HEK293 (cell line): ENCODE data around the gene CRTAC1.

ENCODE experiments used
- CTCF ChIA-PET: fragments of 350-600 bp; formaldehyde crosslinking; extraction: SDS; loops from one replicate; lab custom pipeline; 2021; ENCODE audit warnings: antibody characterized with exemption; lab: Yijun Ruan, JAX
- POLR2A ChIA-PET: fragments of 300-600 bp; formaldehyde crosslinking; extraction: SDS; loops from one replicate; lab custom pipeline; 2020; ENCODE audit warnings: antibody characterized with exemption, inconsistent platforms; lab: Yijun Ruan, JAX
- H3K27ac ChIP-seq: fragments of 200-500 bp; sonication (Bioruptor generic); 2 replicates; pipeline ENCODE4 v1.5.1; 2014; ENCODE audit warnings: low read depth, low read length, control low read depth, inconsistent platforms; ENCODE audit errors: extremely low read depth
- H3K36me3 ChIP-seq, 2 experiments: fragments of 200-500 bp in 1 of 2; sonication (Bioruptor generic) in 1 of 2; 1 replicate in 1 of 2; 2 replicates in 1 of 2; pipeline ENCODE4 v1.5.1; 2014 to 2017; ENCODE audit warnings: inconsistent platforms in 2 of 2, low read length in 2 of 2; ENCODE audit not compliant: control insufficient read depth in 2 of 2, insufficient read depth in 1 of 2
- H3K4me1 ChIP-seq: fragments of 200-500 bp; sonication (Bioruptor generic); 2 replicates; pipeline ENCODE4 v1.5.1; 2014; ENCODE audit warnings: mild to moderate bottlenecking, low read length, inconsistent platforms; ENCODE audit not compliant: control insufficient read depth, insufficient read depth
- H3K4me3 ChIP-seq: 2 replicates; pipeline ENCODE4 v1.5.1; 2011; ENCODE audit warnings: low read depth, mild to moderate bottlenecking, control low read depth, low read length, moderate library complexity
- H3K9me3 ChIP-seq: fragments of 200-500 bp; sonication (Bioruptor generic); 2 replicates; pipeline ENCODE4 v1.5.1; 2014; ENCODE audit warnings: low read depth, low read length, inconsistent platforms; ENCODE audit not compliant: control insufficient read depth, insufficient read depth
- EGR2 ChIP-seq: fragments of 450-650 bp; formaldehyde crosslinking; IDR thresholded peaks from 2 replicates; pipeline ENCODE4 v1.5.1; 2016; ENCODE audit warnings: low read depth, missing biosample characterization, missing genetic modification characterization
- IKZF3 ChIP-seq: fragments of 450-650 bp; IDR thresholded peaks from 2 replicates; pipeline ENCODE4 v1.5.0; 2018; ENCODE audit warnings: missing biosample characterization, mild to moderate bottlenecking, missing genetic modification characterization, moderate library complexity
- SP2 ChIP-seq: fragments of 450-650 bp; formaldehyde crosslinking; IDR thresholded peaks from 2 replicates; pipeline ENCODE4 v1.5.1; 2016; ENCODE audit warnings: missing biosample characterization, missing genetic modification characterization
- ZNF112 ChIP-seq: fragments of 450-650 bp; formaldehyde crosslinking; IDR thresholded peaks from 2 replicates; pipeline ENCODE4 v1.5.0; 2017; ENCODE audit warnings: missing biosample characterization, missing genetic modification characterization
- ZNF169 ChIP-seq: fragments of 450-650 bp; formaldehyde crosslinking; IDR thresholded peaks from 2 replicates; pipeline ENCODE4 v1.5.1; 2016; ENCODE audit warnings: missing biosample characterization, missing genetic modification characterization
- ZNF24 ChIP-seq: fragments of 450-650 bp; formaldehyde crosslinking; IDR thresholded peaks from 2 replicates; pipeline ENCODE4 v1.5.1; 2016; ENCODE audit warnings: missing biosample characterization, missing genetic modification characterization
- ZNF302 ChIP-seq: fragments of 450-650 bp; formaldehyde crosslinking; IDR thresholded peaks from 2 replicates; pipeline ENCODE4 v1.5.1; 2016; ENCODE audit warnings: missing biosample characterization, missing genetic modification characterization, low read depth
- ZNF311 ChIP-seq: fragments of 450-650 bp; formaldehyde crosslinking; IDR thresholded peaks from 2 replicates; pipeline ENCODE4 v1.5.1; 2017; ENCODE audit warnings: missing biosample characterization, missing genetic modification characterization, borderline replicate concordance
- ZNF354C ChIP-seq: fragments of 450-650 bp; formaldehyde crosslinking; IDR thresholded peaks from 2 replicates; pipeline ENCODE4 v1.5.1; 2016; ENCODE audit warnings: missing biosample characterization, missing genetic modification characterization, low read depth, borderline replicate concordance
- ZNF416 ChIP-seq: fragments of 450-650 bp; formaldehyde crosslinking; IDR thresholded peaks from 2 replicates; pipeline ENCODE4 v1.5.1; 2016; ENCODE audit warnings: missing biosample characterization, missing genetic modification characterization
- ZNF488 ChIP-seq: fragments of 450-650 bp; formaldehyde crosslinking; IDR thresholded peaks from 2 replicates; pipeline ENCODE4 v1.5.1; 2016; ENCODE audit warnings: missing biosample characterization, missing genetic modification characterization
- ZNF544 ChIP-seq: fragments of 450-650 bp; formaldehyde crosslinking; IDR thresholded peaks from 2 replicates; pipeline ENCODE4 v1.5.0; 2017; ENCODE audit warnings: missing biosample characterization, missing genetic modification characterization
- ZNF571 ChIP-seq: fragments of 450-650 bp; formaldehyde crosslinking; IDR thresholded peaks from 2 replicates; pipeline ENCODE4 v1.5.0; 2017; ENCODE audit warnings: missing biosample characterization, missing genetic modification characterization
- ZNF777 ChIP-seq: fragments of 450-650 bp; formaldehyde crosslinking; IDR thresholded peaks from 2 replicates; pipeline ENCODE4 v1.5.1; 2017; ENCODE audit warnings: missing biosample characterization, missing genetic modification characterization, borderline replicate concordance
- ZSCAN4 ChIP-seq: fragments of 450-650 bp; formaldehyde crosslinking; IDR thresholded peaks from 2 replicates; pipeline ENCODE4 v1.5.1; 2017; ENCODE audit warnings: missing biosample characterization, missing genetic modification characterization
- TF ChIP-seq, protein P1 (sequence below): fragments of 450-650 bp; formaldehyde crosslinking; IDR thresholded peaks from 2 replicates; pipeline ENCODE4 v1.5.1; 2016; ENCODE audit warnings: missing biosample characterization, missing genetic modification characterization, borderline replicate concordance
- TF ChIP-seq, protein P2 (sequence below): fragments of 450-650 bp; formaldehyde crosslinking; IDR thresholded peaks from 2 replicates; pipeline ENCODE4 v1.5.1; 2016; ENCODE audit warnings: missing biosample characterization, missing genetic modification characterization
- TF ChIP-seq, protein P3 (sequence below): fragments of 450-650 bp; IDR thresholded peaks from 2 replicates; pipeline ENCODE4 v1.5.1; 2018; ENCODE audit warnings: missing biosample characterization, mild to moderate bottlenecking, missing genetic modification characterization

The CRTAC1 gene

GRCh38 chr10:98039690-98040381 is 9.4 kb upstream of the CRTAC1 start:
- TF ChIP-seq IKZF3 (tag by site-specific recombination) (no peak), ZNF169 (no peak), ZSCAN4 (tag by site-specific recombination) (no peak), ZNF354C (no peak), SP2 (tag by site-specific recombination) (no peak), ZNF571 (tag by site-specific recombination) (no peak), ZNF544 (no peak), ZNF488 (tag by site-specific recombination) (no peak), ZNF777 (tag by site-specific recombination) (no peak), ZNF416 (tag by site-specific recombination) (no peak), ZNF24 (tag by site-specific recombination) (no peak), EGR2 (no peak), ZNF112 (no peak), ZNF302 (tag by site-specific recombination) (no peak), ZNF311 (tag by site-specific recombination) (no peak)
- TF ChIP-seq, protein P1, sequence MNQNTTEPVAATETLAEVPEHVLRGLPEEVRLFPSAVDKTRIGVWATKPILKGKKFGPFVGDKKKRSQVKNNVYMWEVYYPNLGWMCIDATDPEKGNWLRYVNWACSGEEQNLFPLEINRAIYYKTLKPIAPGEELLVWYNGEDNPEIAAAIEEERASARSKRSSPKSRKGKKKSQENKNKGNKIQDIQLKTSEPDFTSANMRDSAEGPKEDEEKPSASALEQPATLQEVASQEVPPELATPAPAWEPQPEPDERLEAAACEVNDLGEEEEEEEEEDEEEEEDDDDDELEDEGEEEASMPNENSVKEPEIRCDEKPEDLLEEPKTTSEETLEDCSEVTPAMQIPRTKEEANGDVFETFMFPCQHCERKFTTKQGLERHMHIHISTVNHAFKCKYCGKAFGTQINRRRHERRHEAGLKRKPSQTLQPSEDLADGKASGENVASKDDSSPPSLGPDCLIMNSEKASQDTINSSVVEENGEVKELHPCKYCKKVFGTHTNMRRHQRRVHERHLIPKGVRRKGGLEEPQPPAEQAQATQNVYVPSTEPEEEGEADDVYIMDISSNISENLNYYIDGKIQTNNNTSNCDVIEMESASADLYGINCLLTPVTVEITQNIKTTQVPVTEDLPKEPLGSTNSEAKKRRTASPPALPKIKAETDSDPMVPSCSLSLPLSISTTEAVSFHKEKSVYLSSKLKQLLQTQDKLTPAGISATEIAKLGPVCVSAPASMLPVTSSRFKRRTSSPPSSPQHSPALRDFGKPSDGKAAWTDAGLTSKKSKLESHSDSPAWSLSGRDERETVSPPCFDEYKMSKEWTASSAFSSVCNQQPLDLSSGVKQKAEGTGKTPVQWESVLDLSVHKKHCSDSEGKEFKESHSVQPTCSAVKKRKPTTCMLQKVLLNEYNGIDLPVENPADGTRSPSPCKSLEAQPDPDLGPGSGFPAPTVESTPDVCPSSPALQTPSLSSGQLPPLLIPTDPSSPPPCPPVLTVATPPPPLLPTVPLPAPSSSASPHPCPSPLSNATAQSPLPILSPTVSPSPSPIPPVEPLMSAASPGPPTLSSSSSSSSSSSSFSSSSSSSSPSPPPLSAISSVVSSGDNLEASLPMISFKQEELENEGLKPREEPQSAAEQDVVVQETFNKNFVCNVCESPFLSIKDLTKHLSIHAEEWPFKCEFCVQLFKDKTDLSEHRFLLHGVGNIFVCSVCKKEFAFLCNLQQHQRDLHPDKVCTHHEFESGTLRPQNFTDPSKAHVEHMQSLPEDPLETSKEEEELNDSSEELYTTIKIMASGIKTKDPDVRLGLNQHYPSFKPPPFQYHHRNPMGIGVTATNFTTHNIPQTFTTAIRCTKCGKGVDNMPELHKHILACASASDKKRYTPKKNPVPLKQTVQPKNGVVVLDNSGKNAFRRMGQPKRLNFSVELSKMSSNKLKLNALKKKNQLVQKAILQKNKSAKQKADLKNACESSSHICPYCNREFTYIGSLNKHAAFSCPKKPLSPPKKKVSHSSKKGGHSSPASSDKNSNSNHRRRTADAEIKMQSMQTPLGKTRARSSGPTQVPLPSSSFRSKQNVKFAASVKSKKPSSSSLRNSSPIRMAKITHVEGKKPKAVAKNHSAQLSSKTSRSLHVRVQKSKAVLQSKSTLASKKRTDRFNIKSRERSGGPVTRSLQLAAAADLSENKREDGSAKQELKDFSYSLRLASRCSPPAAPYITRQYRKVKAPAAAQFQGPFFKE (tag by site-specific recombination): no peak
- TF ChIP-seq, protein P2, sequence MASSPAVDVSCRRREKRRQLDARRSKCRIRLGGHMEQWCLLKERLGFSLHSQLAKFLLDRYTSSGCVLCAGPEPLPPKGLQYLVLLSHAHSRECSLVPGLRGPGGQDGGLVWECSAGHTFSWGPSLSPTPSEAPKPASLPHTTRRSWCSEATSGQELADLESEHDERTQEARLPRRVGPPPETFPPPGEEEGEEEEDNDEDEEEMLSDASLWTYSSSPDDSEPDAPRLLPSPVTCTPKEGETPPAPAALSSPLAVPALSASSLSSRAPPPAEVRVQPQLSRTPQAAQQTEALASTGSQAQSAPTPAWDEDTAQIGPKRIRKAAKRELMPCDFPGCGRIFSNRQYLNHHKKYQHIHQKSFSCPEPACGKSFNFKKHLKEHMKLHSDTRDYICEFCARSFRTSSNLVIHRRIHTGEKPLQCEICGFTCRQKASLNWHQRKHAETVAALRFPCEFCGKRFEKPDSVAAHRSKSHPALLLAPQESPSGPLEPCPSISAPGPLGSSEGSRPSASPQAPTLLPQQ: no peak
- TF ChIP-seq, protein P3, sequence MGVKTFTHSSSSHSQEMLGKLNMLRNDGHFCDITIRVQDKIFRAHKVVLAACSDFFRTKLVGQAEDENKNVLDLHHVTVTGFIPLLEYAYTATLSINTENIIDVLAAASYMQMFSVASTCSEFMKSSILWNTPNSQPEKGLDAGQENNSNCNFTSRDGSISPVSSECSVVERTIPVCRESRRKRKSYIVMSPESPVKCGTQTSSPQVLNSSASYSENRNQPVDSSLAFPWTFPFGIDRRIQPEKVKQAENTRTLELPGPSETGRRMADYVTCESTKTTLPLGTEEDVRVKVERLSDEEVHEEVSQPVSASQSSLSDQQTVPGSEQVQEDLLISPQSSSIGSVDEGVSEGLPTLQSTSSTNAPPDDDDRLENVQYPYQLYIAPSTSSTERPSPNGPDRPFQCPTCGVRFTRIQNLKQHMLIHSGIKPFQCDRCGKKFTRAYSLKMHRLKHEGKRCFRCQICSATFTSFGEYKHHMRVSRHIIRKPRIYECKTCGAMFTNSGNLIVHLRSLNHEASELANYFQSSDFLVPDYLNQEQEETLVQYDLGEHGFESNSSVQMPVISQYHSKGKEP: no peak
- POLR2A ChIA-PET: interaction anchor here (0.9 kb wide), 1 partner anchor 9 kb away, joined by 5 read pairs; the partner anchor contains the start of gene CRTAC1
- H3K27ac ChIP-seq: no peak overlapping the region
- H3K9me3 ChIP-seq: no peaks in the 10 kb centered on the region
- CTCF ChIA-PET: interaction anchor here (0.6 to 5.5 kb wide), 9 partner anchors 10 to 1639 kb away, joined by 3 to 137 read pairs (median 9); partner anchors contain the start of gene CRTAC1
- H3K36me3 ChIP-seq: no peaks in the 10 kb centered on the region
- H3K4me1 ChIP-seq: no peaks in the 10 kb centered on the region
- H3K4me3 ChIP-seq: no peak overlapping the region
